GM19023 (cell line): ENCODE data around the gene SLFN12L.
"Not testable (repeated sequence)": the region's sequence is repeated elsewhere in the genome, so short reads cannot be mapped to it uniquely, and the experiment has no call there.

Experiments
- ATAC-seq: cut with Tn5 transposase; IDR thresholded peaks from one replicate; pipeline ENCODE4 v1.9.1; 2021; ENCODE audit warnings: mild to moderate bottlenecking, moderate library complexity; ENCODE audit not compliant: unreplicated experiment

Gene SLFN12L

GRCh38 chr17:35543856-35544255, 6.4 kb upstream of the SLFN12L start:
- ATAC-seq = no peak

GRCh38 chr17:35542990-35543389, 5.5 kb upstream of the SLFN12L start:
- no peak for ATAC-seq

GRCh38 chr17:35541434-35541833, 4.0 kb upstream of the SLFN12L start:
- no peak for ATAC-seq

GRCh38 chr17:35540589-35541404, 3.3 kb upstream of the SLFN12L start:
- no peak for ATAC-seq

- ATAC-seq = no peak
Observed at GRCh38 chr17:35539659-35540026, 2.2 kb upstream of the SLFN12L start.

DNA sequence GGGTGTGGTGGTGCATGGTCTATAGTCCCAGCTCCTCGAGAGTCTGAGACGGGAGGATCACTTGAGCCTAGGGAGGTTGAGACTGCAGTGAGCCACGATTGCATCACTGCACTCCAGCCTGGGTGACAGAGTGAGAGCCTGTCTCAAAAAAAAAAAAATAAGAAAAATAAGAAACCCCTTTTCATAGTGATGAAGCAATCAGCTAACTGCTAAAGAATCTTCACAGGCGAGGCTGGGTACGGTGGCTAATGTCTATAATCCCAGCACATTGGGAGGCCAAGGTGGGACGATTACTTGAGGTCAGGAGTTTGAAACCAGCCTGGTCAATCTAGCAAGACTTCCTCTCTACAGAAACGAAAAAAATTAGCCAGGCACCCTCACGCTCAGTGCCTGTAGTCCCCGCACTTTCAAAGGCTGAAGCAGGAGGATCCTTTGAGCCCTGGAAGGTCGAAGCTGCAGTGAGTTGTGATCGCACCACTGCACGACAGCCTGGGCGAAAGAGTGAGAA, 760 bp downstream of the SLFN12L start:
- no peak for ATAC-seq

GRCh38 chr17:35535406-35535805, 2.1 kb downstream of the SLFN12L start:
- ATAC-seq = not testable (repeated sequence)

GRCh38 chr17:35534576-35535093, 2.8 kb downstream of the SLFN12L start:
- ATAC-seq = no peak

GRCh38 chr17:35531160-35531559, 6.3 kb downstream of the SLFN12L start:
- ATAC-seq = no peak

DNA sequence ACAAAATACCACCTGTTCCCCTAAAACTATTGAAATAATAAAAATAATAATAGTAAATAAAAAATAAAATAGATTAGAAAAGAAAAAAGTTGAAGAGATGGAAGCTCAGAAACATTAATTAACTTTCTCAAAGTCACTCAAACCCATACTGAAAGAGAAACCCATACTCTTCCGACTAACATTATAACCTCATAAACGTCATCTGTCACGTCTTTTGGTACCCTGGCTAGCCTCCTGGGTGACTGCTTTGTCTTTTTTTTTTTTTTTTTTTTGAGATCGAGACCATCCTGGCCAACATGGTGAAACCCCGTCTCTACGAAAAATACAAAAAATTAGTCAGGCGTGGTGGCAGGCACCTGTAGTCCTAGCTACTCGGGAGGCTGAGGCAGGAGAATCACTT, 7.6 kb downstream of the SLFN12L start:
- ATAC-seq = no peak

- ATAC-seq = not testable (repeated sequence)
Observed at GRCh38 chr17:35529326-35529725, 8.2 kb downstream of the SLFN12L start.

DNA sequence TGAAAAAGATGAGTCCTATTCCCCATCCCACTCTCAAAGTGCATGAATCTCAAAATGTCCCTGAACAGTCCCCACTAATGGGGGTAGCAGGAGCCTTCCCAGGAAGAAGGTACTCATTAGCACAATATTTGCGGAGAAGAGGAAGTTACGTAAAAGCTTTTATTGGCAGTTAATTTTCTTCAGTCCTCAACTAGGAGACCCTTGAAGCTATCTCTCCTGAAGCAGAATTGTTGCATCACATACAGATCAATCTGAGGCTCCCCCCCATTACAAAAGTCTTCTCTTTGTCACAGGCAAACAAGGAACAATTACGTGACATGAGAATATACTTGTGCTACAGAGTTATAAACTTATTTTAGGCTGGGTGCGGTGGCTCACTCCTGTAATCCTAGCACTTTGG, 14.2 kb downstream of the SLFN12L start:
- no peak for ATAC-seq

GRCh38 chr17:35521654-35522256, 15.7 kb downstream of the SLFN12L start:
- not testable (repeated sequence) for ATAC-seq

GRCh38 chr17:35521150-35521549, 16.3 kb downstream of the SLFN12L start:
- no peak for ATAC-seq

DNA sequence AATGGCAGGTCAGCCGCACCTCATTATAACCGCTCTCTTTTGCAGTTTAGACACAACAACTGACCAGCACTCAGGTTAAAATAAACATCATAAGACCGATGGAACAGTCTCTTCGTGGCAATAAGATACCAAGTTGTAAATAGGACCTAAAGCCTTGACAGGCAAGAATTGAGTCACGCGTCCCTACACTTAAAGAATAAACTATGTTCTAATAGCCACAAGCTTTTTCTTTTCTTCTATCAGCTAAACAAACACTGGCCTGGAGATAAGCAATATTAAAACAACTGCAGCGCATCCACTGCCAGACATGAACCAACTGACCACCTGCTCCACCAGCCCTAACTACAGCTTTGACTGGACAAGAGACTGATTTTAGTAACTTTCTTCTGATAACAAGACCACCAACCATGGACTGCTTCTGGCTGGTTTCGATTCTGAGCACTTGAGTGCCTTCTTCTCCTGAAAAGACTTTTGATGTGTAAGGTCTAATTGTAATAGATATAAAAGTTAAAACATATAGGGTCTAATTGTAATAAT, 17.5 kb downstream of the SLFN12L start:
- no peak for ATAC-seq

DNA sequence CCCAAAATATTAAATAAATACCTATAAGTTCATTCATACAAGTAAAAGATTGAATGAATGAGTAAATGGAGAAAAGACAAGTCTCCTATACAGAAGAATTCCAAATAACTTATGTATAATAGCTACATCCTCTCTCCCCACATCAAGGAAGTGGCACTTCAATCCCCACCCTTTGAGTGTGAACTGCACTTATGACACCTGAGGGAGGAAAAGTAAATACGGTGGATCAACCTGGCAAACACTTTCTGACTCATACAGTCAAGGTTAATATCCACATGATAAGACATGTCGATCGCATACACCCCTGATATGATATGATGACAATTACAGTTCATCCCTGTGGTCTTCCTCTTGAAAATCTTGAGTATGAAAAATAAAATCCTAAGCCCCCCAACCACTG, 18.0 kb downstream of the SLFN12L start:
- ATAC-seq = no peak

- ATAC-seq = not testable (repeated sequence)
Observed at GRCh38 chr17:35518431-35518830, 19.0 kb downstream of the SLFN12L start.

- ATAC-seq = no peak
Observed at GRCh38 chr17:35515027-35515426, 22.5 kb downstream of the SLFN12L start.

DNA sequence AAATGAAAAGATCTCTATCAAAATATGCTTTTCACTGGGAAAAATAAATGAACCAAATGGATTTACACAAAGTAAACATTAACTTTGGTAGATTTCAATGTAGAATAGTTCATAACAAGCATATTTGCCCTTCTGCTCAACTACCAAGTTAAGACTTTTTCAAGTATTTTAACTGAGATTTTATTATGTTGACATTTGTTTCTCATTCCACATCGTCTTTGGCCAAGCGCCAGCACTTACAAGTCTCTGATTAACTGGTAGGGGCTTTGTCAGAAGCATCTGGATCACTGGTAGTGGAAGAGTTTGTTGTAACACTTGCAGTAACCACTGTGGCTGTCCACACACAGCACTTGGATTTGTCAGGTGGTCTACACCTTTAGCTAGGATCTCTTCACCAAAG, 22.9 kb downstream of the SLFN12L start:
- ATAC-seq = no peak

DNA sequence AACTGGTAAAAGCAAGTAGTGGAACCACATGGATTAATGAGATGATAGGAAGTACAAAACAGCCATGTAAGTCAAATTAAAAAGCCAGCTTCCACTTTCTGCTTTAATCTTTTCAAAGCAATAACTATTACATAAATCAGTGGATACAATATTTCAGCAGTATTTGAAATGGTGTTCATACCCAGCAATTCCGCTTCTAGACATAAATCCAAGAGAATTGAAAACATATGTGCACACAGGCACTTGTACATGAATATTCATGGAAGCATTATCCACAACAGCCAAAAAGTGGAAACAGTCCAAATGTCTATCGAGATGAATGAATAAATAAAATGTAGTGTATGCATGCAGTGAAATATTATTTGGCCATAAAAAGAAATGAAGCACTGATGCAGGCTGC, 27.4 kb downstream of the SLFN12L start:
- no peak for ATAC-seq

DNA sequence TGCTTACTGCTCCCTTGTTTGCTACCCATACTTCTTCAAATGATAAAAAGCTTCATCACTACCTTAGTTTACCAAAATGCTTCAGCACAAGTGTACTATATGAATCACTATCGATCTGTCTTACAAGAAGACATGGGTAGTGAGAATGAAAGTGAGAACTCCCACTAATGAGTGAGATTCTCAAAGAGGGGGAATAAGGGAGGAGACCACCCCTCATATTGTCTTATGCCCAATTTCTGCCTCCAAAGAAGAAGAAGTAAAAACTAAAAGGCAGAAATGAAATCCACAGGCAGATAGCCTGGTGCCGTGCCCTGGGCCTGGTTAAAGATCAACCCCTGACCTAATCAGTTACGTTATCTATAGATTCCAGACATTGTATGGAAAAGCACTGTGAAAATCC, 29.8 kb downstream of the SLFN12L start:
- ATAC-seq = not testable (repeated sequence)

DNA sequence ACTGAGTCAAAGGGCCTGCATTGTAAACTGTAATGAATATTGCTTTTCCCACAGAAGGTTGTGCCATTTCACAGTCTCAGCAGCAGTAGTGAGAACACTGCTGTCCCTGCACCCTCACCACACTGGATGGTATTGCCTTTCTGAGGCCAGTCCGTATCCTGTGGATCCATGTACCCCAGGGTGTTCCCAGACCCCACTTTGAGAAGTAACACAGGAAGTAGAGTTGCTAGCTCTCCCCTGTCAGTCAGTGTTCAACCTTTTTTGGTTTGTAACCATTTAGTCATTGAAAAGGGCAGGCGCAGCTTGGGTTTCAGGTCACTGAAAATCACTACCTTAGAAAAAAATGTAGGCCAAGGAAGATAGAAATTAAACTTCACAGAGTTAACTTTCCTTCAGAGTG, 37.9 kb downstream of the SLFN12L start:
- ATAC-seq = no peak
